ENCODE results near the gene PTGFRN. TPM values are rescaled to one million over a fixed set of nuclear protein-coding genes. Genes with fewer than 3 reads are reported as not detected.

PTGFRN gene
- total and polyA plus RNA-seq, 2 experiments from 2014 or later = 16.6 to 31.0 TPM

DNA sequence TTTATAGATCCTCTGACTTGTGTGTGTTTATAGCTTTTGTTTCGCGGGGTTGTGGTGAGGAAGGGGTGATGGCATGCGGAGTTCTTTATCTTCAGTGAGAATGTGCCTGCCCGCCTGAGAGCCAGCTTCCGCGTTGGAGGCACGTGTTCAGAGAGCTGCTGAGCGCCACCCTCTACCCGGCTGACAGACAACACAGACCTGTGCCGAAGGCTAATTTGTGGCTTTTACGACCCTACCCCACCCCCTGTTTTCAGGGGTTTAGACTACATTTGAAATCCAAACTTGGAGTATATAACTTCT, 77.5 kb downstream of the PTGFRN start:
- no peaks in the 10 kb centered on the region for H3K79me2 ChIP-seq
- TF ChIP-seq EZH2phosphoT487 (IDR thresholded peaks at IDR 0.05; ENCODE audit: low read depth, severe bottlenecking, unreplicated experiment) (no peak), CTCF (IDR thresholded peaks at IDR 0.05; ENCODE audit: poor library complexity) (no peak), EZH2 (IDR thresholded peaks at IDR 0.05; ENCODE audit: borderline replicate concordance) (no peak)
- DNase-seq (ENCODE audit: low spot score) = peak; percentile 36
- peak overlapping the region; percentile 33 for H3K27ac ChIP-seq
- H3K9me2 ChIP-seq (replicated peaks; ENCODE audit: insufficient read depth) = no peaks in the 10 kb centered on the region
- no peaks in the 10 kb centered on the region for H3K27me3 ChIP-seq
- WGBS (ENCODE audit: low lambda C conversion rate, missing lambda C conversion rate) = 35% methylated on average over 11 of the region's 11 CpGs
- H3K4me2 ChIP-seq = peak overlapping the region; percentile 12
- no peaks in the 10 kb centered on the region for H3K36me3 ChIP-seq (replicated peaks; ENCODE audit: insufficient read depth, low read depth)
- H2AFZ ChIP-seq = no peak overlapping the region
- H3K4me1 ChIP-seq (ENCODE audit: insufficient read depth) = peaks cover 24% of the 10 kb centered on the region
- no peaks in the 10 kb centered on the region for H4K20me1 ChIP-seq (ENCODE audit: insufficient read depth, poor library complexity, severe bottlenecking)
- H3K4me3 ChIP-seq = no peak overlapping the region
- no peaks in the 10 kb centered on the region for H3K9me3 ChIP-seq (ENCODE audit: low read depth)

DNA sequence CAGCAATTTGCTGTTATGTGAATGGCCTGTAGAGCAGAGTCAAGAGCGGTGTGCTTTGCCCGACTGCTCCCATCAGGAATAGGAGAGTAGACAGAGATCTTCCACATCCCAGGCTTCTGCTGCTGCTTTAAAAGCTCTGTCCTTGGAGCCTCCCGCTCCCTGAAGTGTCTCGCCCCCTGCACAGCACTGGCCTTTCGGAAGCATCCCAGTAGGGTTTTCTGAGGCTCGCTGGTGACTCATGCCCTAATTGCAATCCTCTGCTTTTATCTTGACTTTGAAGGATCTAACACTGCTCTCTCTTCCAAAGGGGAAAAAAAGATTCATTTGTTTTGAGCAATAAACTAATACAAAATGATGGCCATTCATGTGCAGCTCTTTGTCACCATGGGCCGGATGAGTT, 78.5 kb downstream of the PTGFRN start:
- TF ChIP-seq EZH2phosphoT487 (IDR thresholded peaks at IDR 0.05; ENCODE audit: low read depth, severe bottlenecking, unreplicated experiment) (no peak), CTCF (IDR thresholded peaks at IDR 0.05; ENCODE audit: poor library complexity) (no peak), EZH2 (IDR thresholded peaks at IDR 0.05; ENCODE audit: borderline replicate concordance) (no peak)
- H2AFZ ChIP-seq = no peak overlapping the region
- peaks cover 17% of the 10 kb centered on the region for H3K4me1 ChIP-seq (ENCODE audit: insufficient read depth)
- WGBS (ENCODE audit: low lambda C conversion rate, missing lambda C conversion rate) = 66% methylated on average over 7 of the region's 7 CpGs
- no peaks in the 10 kb centered on the region for H3K36me3 ChIP-seq (replicated peaks; ENCODE audit: insufficient read depth, low read depth)
- H4K20me1 ChIP-seq (ENCODE audit: insufficient read depth, poor library complexity, severe bottlenecking) = no peaks in the 10 kb centered on the region
- H3K27me3 ChIP-seq = no peaks in the 10 kb centered on the region
- H3K9me2 ChIP-seq (replicated peaks; ENCODE audit: insufficient read depth) = no peaks in the 10 kb centered on the region
- no peak overlapping the region for H3K4me2 ChIP-seq
- no peak overlapping the region for H3K4me3 ChIP-seq
- no peaks in the 10 kb centered on the region for H3K79me2 ChIP-seq
- H3K9me3 ChIP-seq (ENCODE audit: low read depth) = no peaks in the 10 kb centered on the region
- H3K27ac ChIP-seq = no peak overlapping the region
- no peak for DNase-seq (ENCODE audit: low spot score)

DNA sequence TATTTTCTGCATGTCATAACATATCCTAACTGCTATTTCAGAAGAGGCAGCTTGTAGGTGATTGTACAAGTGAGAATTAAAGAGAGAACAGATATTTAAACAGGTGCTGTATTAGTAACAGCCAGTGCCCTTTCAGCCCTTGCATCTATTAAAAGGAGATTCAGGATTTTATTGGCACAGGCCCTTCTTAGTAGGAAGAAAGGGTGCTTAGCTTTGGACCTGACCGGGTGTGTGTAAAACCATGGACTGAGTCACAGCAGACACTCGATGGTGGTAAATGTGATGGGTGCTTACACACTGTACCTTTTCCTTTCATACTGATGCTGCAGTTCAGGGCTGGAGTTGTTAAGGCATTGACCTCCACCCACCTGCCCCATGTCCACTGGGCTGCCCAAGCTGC, 79.2 kb downstream of the PTGFRN start:
- 79% methylated on average over 2 of the region's 2 CpGs for WGBS (ENCODE audit: low lambda C conversion rate, missing lambda C conversion rate)
- H3K9me3 ChIP-seq (ENCODE audit: low read depth) = no peaks in the 10 kb centered on the region
- TF ChIP-seq CTCF (IDR thresholded peaks at IDR 0.05; ENCODE audit: poor library complexity) = no peak
- no peak for TF ChIP-seq EZH2phosphoT487 (IDR thresholded peaks at IDR 0.05; ENCODE audit: low read depth, severe bottlenecking, unreplicated experiment)
- no peak for TF ChIP-seq EZH2 (IDR thresholded peaks at IDR 0.05; ENCODE audit: borderline replicate concordance)
- H3K9me2 ChIP-seq (replicated peaks; ENCODE audit: insufficient read depth) = no peaks in the 10 kb centered on the region
- no peaks in the 10 kb centered on the region for H4K20me1 ChIP-seq (ENCODE audit: insufficient read depth, poor library complexity, severe bottlenecking)
- H3K4me1 ChIP-seq (ENCODE audit: insufficient read depth) = peaks cover 10% of the 10 kb centered on the region
- no peak overlapping the region for H3K4me2 ChIP-seq
- no peak overlapping the region for H3K4me3 ChIP-seq
- no peaks in the 10 kb centered on the region for H3K36me3 ChIP-seq (replicated peaks; ENCODE audit: insufficient read depth, low read depth)
- no peaks in the 10 kb centered on the region for H3K27me3 ChIP-seq
- no peak overlapping the region for H3K27ac ChIP-seq
- DNase-seq (ENCODE audit: low spot score) = no peak
- H2AFZ ChIP-seq = no peak overlapping the region
- H3K79me2 ChIP-seq = no peaks in the 10 kb centered on the region

DNA sequence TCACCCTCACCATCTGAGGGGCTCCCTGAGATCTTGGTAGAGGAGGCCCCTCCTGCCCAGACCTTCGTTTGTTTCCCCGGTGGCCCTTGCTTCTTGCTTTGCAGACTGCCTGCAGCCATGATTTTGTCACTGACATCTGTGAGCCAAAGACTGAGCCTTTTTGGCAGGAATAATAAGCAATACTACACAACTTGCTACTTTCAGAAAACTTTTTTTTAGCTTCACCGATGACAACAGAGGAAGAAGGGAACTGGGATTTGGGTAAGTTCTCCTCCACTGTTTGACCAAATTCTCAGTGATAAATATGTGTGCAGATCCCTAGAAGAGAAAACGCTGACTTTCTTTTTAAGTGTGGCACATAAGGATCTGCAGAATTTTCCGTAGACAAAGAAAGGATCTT, 80.1 kb downstream of the PTGFRN start:
- no peaks in the 10 kb centered on the region for H3K79me2 ChIP-seq
- H3K4me2 ChIP-seq = no peak overlapping the region
- WGBS (ENCODE audit: low lambda C conversion rate, missing lambda C conversion rate) = 80% methylated on average over 5 of the region's 5 CpGs
- TF ChIP-seq EZH2phosphoT487 (IDR thresholded peaks at IDR 0.05; ENCODE audit: low read depth, severe bottlenecking, unreplicated experiment) (no peak), CTCF (IDR thresholded peaks at IDR 0.05; ENCODE audit: poor library complexity) (no peak), EZH2 (IDR thresholded peaks at IDR 0.05; ENCODE audit: borderline replicate concordance) (no peak)
- no peaks in the 10 kb centered on the region for H3K9me3 ChIP-seq (ENCODE audit: low read depth)
- peaks cover 5% of the 10 kb centered on the region for H3K4me1 ChIP-seq (ENCODE audit: insufficient read depth)
- H3K9me2 ChIP-seq (replicated peaks; ENCODE audit: insufficient read depth) = no peaks in the 10 kb centered on the region
- H3K27me3 ChIP-seq = no peaks in the 10 kb centered on the region
- DNase-seq (ENCODE audit: low spot score) = no peak
- H3K27ac ChIP-seq = no peak overlapping the region
- no peak overlapping the region for H2AFZ ChIP-seq
- no peak overlapping the region for H3K4me3 ChIP-seq
- no peaks in the 10 kb centered on the region for H3K36me3 ChIP-seq (replicated peaks; ENCODE audit: insufficient read depth, low read depth)
- H4K20me1 ChIP-seq (ENCODE audit: insufficient read depth, poor library complexity, severe bottlenecking) = no peaks in the 10 kb centered on the region

All from hepatocyte (in vitro differentiated cells).